ENCODE results near the gene CD44. TPM values are rescaled to one million over a fixed set of nuclear protein-coding genes. Genes with fewer than 3 reads are reported as not detected.
"Not testable (repeated sequence)": the region's sequence is repeated elsewhere in the genome, so short reads cannot be mapped to it uniquely, and the experiment has no call there.

CD44 gene
- total RNA-seq, 2 donors from 2014 or later, result 698 to 736 TPM

- Mint-ChIP-seq H3K27me3 (peaks cover 0 to 10% of the 10 kb centered on the region in 2 donors), H3K4me1 (ENCODE audit: low read depth in 2 of 2) (peaks cover 35 to 42% of the 10 kb centered on the region in 2 donors), H3K27ac (peak overlapping the region in 1 of 2 donors; percentile 2), H3K9me3 (peaks cover 9% of the 10 kb centered on the region), H3K36me3 (peaks cover 4% of the 10 kb centered on the region), H3K4me3 (no peak overlapping the region)
- DNase-seq (ENCODE audit: low spot score) (no peak), ATAC-seq (no peak)
Measured at GRCh38 chr11:35105319-35106079, 33.5 kb upstream of the CD44 start.

GRCh38 chr11:35106595-35106994 lies 32.4 kb upstream of the CD44 start:
- Mint-ChIP-seq H3K9me3 (peaks cover 9% of the 10 kb centered on the region), H3K27ac (peak overlapping the region in 1 of 2 donors; percentile 46), H3K27me3 (peaks cover 0 to 10% of the 10 kb centered on the region in 2 donors), H3K4me1 (ENCODE audit: low read depth in 2 of 2) (peaks cover 46 to 53% of the 10 kb centered on the region in 2 donors), H3K36me3 (peaks cover 4% of the 10 kb centered on the region), H3K4me3 (peak overlapping the region; percentile 19)
- DNase-seq (ENCODE audit: low spot score) (no peak), ATAC-seq (no peak)

- peak overlapping the region in 1 of 2 donors; percentile 24 for H3K27ac Mint-ChIP-seq
Measured at GRCh38 chr11:35107861-35108260, 31.1 kb upstream of the CD44 start.

GRCh38 chr11:35108336-35108735 lies 30.6 kb upstream of the CD44 start:
- not testable (repeated sequence) for H3K36me3 Mint-ChIP-seq; ATAC-seq; H3K27me3 Mint-ChIP-seq; H3K4me3 Mint-ChIP-seq; DNase-seq (ENCODE audit: low spot score); H3K9me3 Mint-ChIP-seq
- peak overlapping the region; percentile 24 to 26 for H3K27ac Mint-ChIP-seq
- H3K4me1 Mint-ChIP-seq (ENCODE audit: low read depth in 2 of 2), result peaks cover 56 to 59% of the 10 kb centered on the region in 2 donors

More at GRCh38 chr11:35107861-35108260, 31.1 kb upstream of the CD44 start:
- peaks cover 4% of the 10 kb centered on the region for H3K36me3 Mint-ChIP-seq
- DNase-seq (ENCODE audit: low spot score) (no peak), ATAC-seq (no peak)
- H3K27me3 Mint-ChIP-seq, result peaks cover 0 to 8% of the 10 kb centered on the region in 2 donors
- H3K9me3 Mint-ChIP-seq, result peaks cover 5% of the 10 kb centered on the region
- H3K4me1 Mint-ChIP-seq (ENCODE audit: low read depth in 2 of 2), result peaks cover 56 to 59% of the 10 kb centered on the region in 2 donors
- H3K4me3 Mint-ChIP-seq, result no peak overlapping the region

GRCh38 chr11:35109041-35109440 lies 29.9 kb upstream of the CD44 start:
- Mint-ChIP-seq H3K4me1 (ENCODE audit: low read depth in 2 of 2) (peaks cover 56 to 59% of the 10 kb centered on the region in 2 donors), H3K4me3 (no peak overlapping the region), H3K36me3 (peaks cover 4% of the 10 kb centered on the region), H3K9me3 (peaks cover 5% of the 10 kb centered on the region), H3K27me3 (peaks cover 0 to 8% of the 10 kb centered on the region in 2 donors), H3K27ac (peak overlapping the region; percentile 24 to 26)
- DNase-seq (ENCODE audit: low spot score) (no peak), ATAC-seq (no peak)

GRCh38 chr11:35109827-35110226 lies 29.1 kb upstream of the CD44 start:
- H3K27me3 Mint-ChIP-seq, result peaks cover 0 to 8% of the 10 kb centered on the region in 2 donors
- no peak overlapping the region for H3K4me3 Mint-ChIP-seq
- H3K4me1 Mint-ChIP-seq (ENCODE audit: low read depth in 2 of 2), result peaks cover 56 to 59% of the 10 kb centered on the region in 2 donors
- H3K36me3 Mint-ChIP-seq, result peaks cover 4% of the 10 kb centered on the region
- no peak overlapping the region for H3K27ac Mint-ChIP-seq
- no peak for ATAC-seq
- peaks cover 5% of the 10 kb centered on the region for H3K9me3 Mint-ChIP-seq
- DNase-seq (ENCODE audit: low spot score), result no peak

GRCh38 chr11:35111161-35112055 lies 27.6 kb upstream of the CD44 start:
- DNase-seq (ENCODE audit: low spot score) (no peak), ATAC-seq (no peak)
- peaks cover 0 to 6% of the 10 kb centered on the region in 2 donors for H3K27me3 Mint-ChIP-seq
- H3K27ac Mint-ChIP-seq, result peak overlapping the region; percentile 74 to 81
- H3K4me3 Mint-ChIP-seq, result peak overlapping the region; percentile 73
- peaks cover 4% of the 10 kb centered on the region for H3K36me3 Mint-ChIP-seq
- peaks cover 44 to 50% of the 10 kb centered on the region in 2 donors for H3K4me1 Mint-ChIP-seq (ENCODE audit: low read depth in 2 of 2)
- H3K9me3 Mint-ChIP-seq, result peaks cover 5% of the 10 kb centered on the region

GRCh38 chr11:35112056-35112845 lies 26.7 kb upstream of the CD44 start:
- Mint-ChIP-seq H3K4me3 (peak overlapping the region; percentile 31), H3K4me1 (ENCODE audit: low read depth in 2 of 2) (peaks cover 36 to 43% of the 10 kb centered on the region in 2 donors), H3K36me3 (peaks cover 4% of the 10 kb centered on the region), H3K27me3 (peaks cover 0 to 6% of the 10 kb centered on the region in 2 donors), H3K9me3 (peaks cover 5% of the 10 kb centered on the region), H3K27ac (peak overlapping the region in 1 of 2 donors; percentile 81)
- no peak for ATAC-seq
- no peak for DNase-seq (ENCODE audit: low spot score)

- ATAC-seq, result no peak
- Mint-ChIP-seq H3K4me3 (no peak overlapping the region), H3K4me1 (ENCODE audit: low read depth in 2 of 2) (peaks cover 31 to 39% of the 10 kb centered on the region in 2 donors), H3K27ac (peak overlapping the region in 1 of 2 donors; percentile 81), H3K9me3 (peaks cover 5% of the 10 kb centered on the region), H3K36me3 (peaks cover 4% of the 10 kb centered on the region), H3K27me3 (peaks cover 0 to 6% of the 10 kb centered on the region in 2 donors)
- DNase-seq (ENCODE audit: low spot score), result no peak
Measured at GRCh38 chr11:35112846-35113105, 26.2 kb upstream of the CD44 start.

GRCh38 chr11:35114906-35115687 lies 23.9 kb upstream of the CD44 start:
- DNase-seq (ENCODE audit: low spot score), result no peak
- Mint-ChIP-seq H3K27me3 (peaks cover 0 to 7% of the 10 kb centered on the region in 2 donors), H3K9me3 (no peaks in the 10 kb centered on the region), H3K4me3 (no peak overlapping the region), H3K27ac (no peak overlapping the region), H3K36me3 (no peaks in the 10 kb centered on the region), H3K4me1 (ENCODE audit: low read depth in 2 of 2) (peaks cover 26 to 30% of the 10 kb centered on the region in 2 donors)
- ATAC-seq, result no peak

GRCh38 chr11:35115688-35116030 lies 23.3 kb upstream of the CD44 start:
- DNase-seq (ENCODE audit: low spot score), result no peak
- H3K27ac Mint-ChIP-seq, result no peak overlapping the region

GRCh38 chr11:35116245-35116644 lies 22.7 kb upstream of the CD44 start:
- Mint-ChIP-seq H3K4me1 (ENCODE audit: low read depth in 2 of 2) (peaks cover 15 to 23% of the 10 kb centered on the region in 2 donors), H3K27ac (no peak overlapping the region), H3K36me3 (no peaks in the 10 kb centered on the region), H3K9me3 (peaks cover 3% of the 10 kb centered on the region), H3K27me3 (peaks cover 0 to 11% of the 10 kb centered on the region in 2 donors), H3K4me3 (no peak overlapping the region)
- ATAC-seq (no peak), DNase-seq (ENCODE audit: low spot score) (no peak)

More at GRCh38 chr11:35115688-35116030, 23.3 kb upstream of the CD44 start:
- no peaks in the 10 kb centered on the region for H3K36me3 Mint-ChIP-seq
- H3K27me3 Mint-ChIP-seq, result peaks cover 0 to 9% of the 10 kb centered on the region in 2 donors
- no peak overlapping the region for H3K4me3 Mint-ChIP-seq
- no peak for ATAC-seq
- peaks cover 2% of the 10 kb centered on the region for H3K9me3 Mint-ChIP-seq
- peaks cover 20 to 26% of the 10 kb centered on the region in 2 donors for H3K4me1 Mint-ChIP-seq (ENCODE audit: low read depth in 2 of 2)
